ENCODE results near the gene MEGF9. TPM values are rescaled to one million over a fixed set of nuclear protein-coding genes. Genes with fewer than 3 reads are reported as not detected.

MEGF9 gene
- polyA plus RNA-seq, 1 of the 3 experiments (the other 2 are of a cell fraction): 1.8 TPM

DNA sequence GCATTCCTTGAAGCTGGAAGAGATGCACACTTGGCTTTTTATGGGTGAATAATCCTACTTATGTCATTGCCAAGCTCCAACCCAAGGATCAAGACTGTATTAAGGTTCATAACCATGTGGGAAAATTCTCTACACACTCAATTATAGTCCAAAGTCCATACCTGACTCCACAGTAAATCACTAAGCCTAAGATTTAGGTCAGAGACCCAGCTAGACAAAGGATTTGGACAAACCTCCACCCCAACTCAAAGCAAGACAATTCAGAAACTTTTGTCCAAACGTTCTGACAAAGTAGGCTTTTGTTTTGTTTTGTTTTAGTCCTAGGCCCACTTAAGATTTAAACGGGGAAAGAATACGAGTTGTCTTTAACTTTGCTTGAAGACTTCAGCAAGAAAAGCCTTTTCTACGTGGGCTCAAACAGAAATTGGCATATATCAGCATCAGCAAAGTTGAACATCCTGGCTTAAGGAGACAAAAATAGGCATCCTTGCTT, 1.7 kb downstream of the MEGF9 start:
- POLR2A ChIA-PET: no interaction called here
- H3K27me3 ChIP-seq (ENCODE audit: insufficient read depth): no peaks in the 10 kb centered on the region
- TF ChIP-seq EZH2phosphoT487 (IDR thresholded peaks at IDR 0.05; ENCODE audit: borderline replicate concordance, low read depth): no peak
- TF ChIP-seq ELF1 (IDR thresholded peaks at IDR 0.05): no peak
- TF ChIP-seq REST (IDR thresholded peaks at IDR 0.05; ENCODE audit: low read depth, low read length): no peak
- no peak for TF ChIP-seq FOXJ3 (CRISPR knock-in tag; IDR thresholded peaks at IDR 0.05)
- no peak for TF ChIP-seq SIN3A (IDR thresholded peaks at IDR 0.05; ENCODE audit: borderline replicate concordance, low read depth, low read length)
- TF ChIP-seq TEAD4 (IDR thresholded peaks at IDR 0.05; ENCODE audit: borderline replicate concordance, insufficient read depth): no peak
- TF ChIP-seq FOXM1 (IDR thresholded peaks at IDR 0.05; ENCODE audit: low read depth): no peak
- TF ChIP-seq USF1 (IDR thresholded peaks at IDR 0.05; ENCODE audit: borderline replicate concordance, low read depth): no peak
- TF ChIP-seq RCOR1 (IDR thresholded peaks at IDR 0.05; ENCODE audit: low read length): no peak
- TF ChIP-seq, protein P1, sequence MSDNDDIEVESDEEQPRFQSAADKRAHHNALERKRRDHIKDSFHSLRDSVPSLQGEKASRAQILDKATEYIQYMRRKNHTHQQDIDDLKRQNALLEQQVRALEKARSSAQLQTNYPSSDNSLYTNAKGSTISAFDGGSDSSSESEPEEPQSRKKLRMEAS (IDR thresholded peaks at IDR 0.05; ENCODE audit: low read depth): no peak
- TF ChIP-seq CHD2 (IDR thresholded peaks at IDR 0.05; ENCODE audit: low read length, partially characterized antibody): no peak
- no peak for TF ChIP-seq EP300 (IDR thresholded peaks at IDR 0.05; ENCODE audit: borderline replicate concordance in 1 of 2, low read depth in 1 of 2, low read length in 1 of 2)
- no peaks in the 10 kb centered on the region for H4K20me1 ChIP-seq (ENCODE audit: insufficient read depth)
- no peaks in the 10 kb centered on the region for H3K36me3 ChIP-seq (replicated peaks in 1 of 2; ENCODE audit: control insufficient read depth in 1 of 2, insufficient read depth in 2 of 2, low read length in 1 of 2)
- H3F3A ChIP-seq (replicated peaks; ENCODE audit: insufficient read depth): peaks cover 21% of the 10 kb centered on the region
- peaks cover 11 to 17% of the 10 kb centered on the region in 2 experiments; a peak in 3 of 4 replicates for H3K4me1 ChIP-seq (ENCODE audit: control insufficient read depth in 1 of 2, insufficient read depth in 2 of 2, low read depth in 1 of 2, low read length in 1 of 2)
- peak overlapping the region; percentile 78 to 84; a peak in 3 of 4 replicates for H3K4me3 ChIP-seq (ENCODE audit: low read depth in 2 of 2, low read length in 1 of 2)
- CTCF ChIA-PET: interaction anchor here (1.0 to 1.8 kb wide), 4 partner anchors 44 to 100 kb away, joined by 3 to 8 read pairs (median 3); no protein-coding TSS in a partner anchor
- WGBS (ENCODE audit: low lambda C conversion rate): 57% methylated on average over 4 of the region's 4 CpGs
- peak overlapping the region; percentile 96 for H3K4me2 ChIP-seq
- H3K27ac ChIP-seq (ENCODE audit: low read depth in 2 of 2, low read length in 1 of 2): no peak overlapping the region
- H3K79me2 ChIP-seq (ENCODE audit: insufficient read depth): peaks cover 34% of the 10 kb centered on the region
- no peak for DNase-seq
- no peaks in the 10 kb centered on the region for H3K9me3 ChIP-seq
- no peak overlapping the region for H2AFZ ChIP-seq (ENCODE audit: low read depth)
- no peaks in the 10 kb centered on the region for H3K9me2 ChIP-seq
- H3K9ac ChIP-seq: no peak overlapping the region

All from SK-N-SH (cell line).